CD4-positive, alpha-beta T cell treated with Interleukin-6 for 4 hours (primary cell): Measurements from ENCODE around the gene SOX13.
"Not testable (repeated sequence)": the region's sequence is repeated elsewhere in the genome, so short reads cannot be mapped to it uniquely, and the experiment has no call there.

Source experiments
- DNase-seq: peaks from one replicate; pipeline ENCODE4 v3.0.0-alpha.2; 2020; ENCODE audit warnings: mixed read lengths

The SOX13 gene

DNA sequence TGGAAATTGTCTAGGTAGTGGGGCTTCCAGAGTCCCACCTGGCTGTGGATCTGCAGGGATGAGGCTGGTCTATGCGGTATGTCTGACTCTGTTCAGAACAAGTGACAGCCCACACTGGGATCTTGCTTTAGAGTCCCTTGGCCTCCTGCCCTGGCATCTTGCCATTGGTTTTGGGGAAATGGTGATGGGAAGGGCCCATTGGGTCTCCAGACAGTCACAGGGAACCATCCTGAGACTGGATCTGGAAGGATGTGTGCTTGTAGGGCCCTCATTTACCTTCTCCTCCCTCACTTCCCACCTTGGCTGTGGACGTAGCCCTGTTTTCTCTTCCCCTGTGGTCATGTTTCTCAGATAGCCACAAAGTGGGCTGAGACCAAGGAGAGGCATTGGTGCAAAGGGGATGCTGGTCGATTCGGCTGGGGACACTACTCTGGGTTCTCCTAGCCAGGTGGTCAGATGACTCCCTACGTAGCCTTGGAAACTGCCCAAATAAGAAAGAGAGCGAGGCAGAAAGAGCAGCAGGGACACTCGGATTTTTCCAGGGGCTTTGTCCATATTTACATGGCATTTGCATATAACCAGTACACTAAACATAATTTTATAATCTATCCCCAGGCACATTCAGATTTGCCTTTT is 15.1 kb downstream of the SOX13 start:
- no peak for DNase-seq

DNA sequence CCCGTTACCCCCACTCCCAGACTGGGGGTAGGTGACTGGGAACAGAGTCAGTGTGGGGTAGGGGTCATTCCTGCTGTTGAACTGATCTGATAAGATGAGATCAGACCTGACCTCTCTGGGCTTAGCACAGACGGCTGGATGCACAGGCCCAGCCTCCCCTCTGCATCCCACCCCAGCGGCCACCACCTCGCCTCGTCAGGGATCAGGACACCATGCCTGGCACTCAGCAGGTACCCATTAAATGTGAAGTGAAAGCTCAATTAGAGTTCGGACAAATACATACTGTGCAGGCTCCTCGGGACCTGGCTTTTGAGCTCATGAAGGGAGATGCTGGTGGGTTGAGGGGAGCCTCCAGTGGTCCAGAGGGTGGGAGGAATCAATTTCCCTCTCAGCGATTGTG is 15.7 kb downstream of the SOX13 start:
- no peak for DNase-seq

DNA sequence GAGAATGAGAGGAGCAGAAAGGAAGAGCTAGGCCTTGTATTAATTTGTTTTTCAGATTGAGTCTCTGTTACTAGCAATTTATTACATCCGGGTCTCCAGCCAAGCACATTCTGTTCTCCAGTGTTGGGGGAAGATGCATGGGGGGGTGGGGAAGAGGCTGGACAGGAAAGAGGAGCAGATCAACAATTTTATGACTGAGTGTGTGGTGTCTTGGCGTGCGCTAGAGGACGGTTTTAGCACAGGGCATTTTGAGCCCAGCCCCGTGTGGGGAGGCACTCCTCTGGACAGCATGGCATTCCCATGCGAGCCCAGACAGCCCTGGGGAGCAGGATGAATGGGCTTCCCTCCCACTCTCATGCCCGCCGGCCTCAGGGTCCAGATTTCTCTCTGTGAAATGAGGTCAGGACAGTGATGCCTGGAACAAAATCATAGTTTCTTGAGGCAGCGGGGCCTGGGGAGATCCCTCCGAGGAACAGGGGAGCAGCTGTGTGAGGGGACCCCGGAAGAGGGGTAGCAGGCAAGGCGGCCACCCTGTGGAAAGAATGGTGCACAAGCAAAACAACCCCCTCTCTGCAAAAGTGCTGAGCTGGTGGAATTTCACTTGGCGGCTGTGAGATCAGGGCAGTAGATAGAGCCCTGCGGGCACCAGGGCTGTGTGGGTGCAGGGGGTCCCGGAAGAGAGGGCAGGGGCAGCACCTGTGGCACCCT is 16.3 kb downstream of the SOX13 start:
- no peak for DNase-seq

DNA sequence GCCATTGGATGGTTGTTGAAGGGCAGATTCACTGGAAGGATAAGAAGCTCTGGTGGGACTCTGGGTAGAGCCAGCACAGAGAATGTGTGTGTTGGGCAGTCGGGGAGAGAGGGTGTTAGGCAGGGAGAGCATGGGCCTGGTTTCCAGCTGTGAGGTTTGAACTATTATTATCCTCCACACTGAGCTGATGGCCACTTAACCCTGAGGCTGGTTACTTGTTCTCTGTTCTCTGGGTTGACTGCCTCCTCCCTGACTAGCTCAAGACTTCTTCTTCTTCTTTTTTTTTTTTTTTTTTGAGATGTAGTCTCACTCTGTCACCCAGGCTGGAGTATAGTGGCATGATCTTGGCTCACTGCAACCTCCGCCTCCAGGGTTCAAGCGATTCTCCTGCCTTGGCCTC is 17.2 kb downstream of the SOX13 start:
- not testable (repeated sequence) for DNase-seq

DNA sequence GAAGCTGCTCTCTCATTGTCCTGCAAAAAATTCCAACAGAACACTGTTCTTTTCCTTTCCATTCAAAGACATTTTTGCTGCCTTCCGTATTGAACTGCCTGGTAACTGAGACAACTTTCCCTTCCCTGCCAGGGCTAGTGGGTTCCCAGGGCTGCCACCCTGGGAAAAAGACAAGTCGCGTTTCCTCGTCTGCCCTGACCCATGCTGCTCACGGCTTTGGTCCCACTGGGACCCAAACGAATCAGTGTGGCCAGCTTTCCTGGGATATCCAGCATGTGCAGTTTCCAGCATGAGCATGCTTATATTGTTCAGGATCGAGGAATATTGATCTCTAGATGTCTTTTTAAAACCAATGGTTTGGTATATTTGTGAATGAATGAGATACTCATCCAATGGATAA is 18.2 kb downstream of the SOX13 start:
- no peak for DNase-seq

DNA sequence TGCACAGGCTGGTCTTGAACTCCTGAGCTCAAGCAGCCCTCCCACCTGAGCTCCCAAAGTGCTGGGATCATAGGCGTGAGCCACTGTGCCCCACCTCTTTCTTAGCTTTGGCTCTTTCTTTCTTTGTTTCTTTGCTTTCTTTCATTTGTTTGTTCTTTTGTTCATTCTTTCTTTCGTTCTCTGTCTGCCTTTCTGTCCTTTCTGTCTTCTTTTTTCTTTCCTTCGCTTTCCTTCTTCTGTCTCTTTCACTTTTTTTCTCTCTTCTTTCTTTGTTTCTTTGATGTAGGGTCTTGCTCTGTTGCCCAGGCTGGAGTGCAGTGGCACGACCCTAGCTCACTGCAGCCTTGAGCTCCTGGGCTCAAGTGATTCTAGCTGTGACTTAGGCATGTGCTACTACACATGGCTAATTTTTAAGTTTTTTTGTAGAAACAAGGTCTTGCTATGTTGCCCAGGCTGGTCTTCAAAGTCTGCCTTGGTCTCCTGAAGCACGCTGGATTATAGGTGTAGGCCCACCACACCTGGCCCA is 18.9 kb downstream of the SOX13 start:
- DNase-seq: no peak

DNA sequence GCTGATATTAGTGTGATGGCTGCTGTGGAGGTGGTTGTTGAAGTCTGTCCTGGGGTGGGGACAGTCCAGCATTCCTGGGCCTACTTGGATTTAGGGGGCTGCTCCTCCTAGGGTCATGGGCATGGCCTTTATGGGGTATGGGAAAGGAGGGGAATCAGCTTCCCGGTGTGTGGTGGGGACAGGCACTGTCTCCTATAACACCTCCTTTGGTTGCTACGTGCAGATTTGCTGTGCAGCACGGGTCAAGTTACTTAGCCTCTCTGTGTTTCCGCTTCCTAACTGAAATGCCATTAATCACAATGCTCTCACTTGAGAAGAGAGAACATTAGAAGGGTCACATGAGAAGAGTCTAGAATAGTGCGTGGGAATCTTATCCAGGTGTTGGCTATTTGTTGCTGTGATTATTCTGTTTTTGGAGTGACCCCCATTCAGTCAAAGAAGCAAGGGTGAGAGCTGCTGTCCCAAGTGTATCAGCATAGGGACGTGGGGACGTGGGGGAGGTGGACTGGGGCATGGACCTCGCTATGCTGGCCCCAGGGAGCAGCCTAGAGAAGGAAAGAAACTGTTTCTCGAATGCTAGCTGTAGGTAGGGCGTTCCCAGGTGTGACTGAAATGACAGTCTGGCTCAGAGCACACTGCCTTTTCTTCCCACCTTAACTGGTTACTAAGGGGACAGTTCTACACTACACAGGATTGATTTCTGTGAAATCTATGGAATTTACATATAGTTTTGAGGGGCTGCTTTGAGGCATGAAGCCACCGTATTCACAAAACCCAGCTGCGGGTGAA is 19.9 kb downstream of the SOX13 start:
- no peak for DNase-seq

DNA sequence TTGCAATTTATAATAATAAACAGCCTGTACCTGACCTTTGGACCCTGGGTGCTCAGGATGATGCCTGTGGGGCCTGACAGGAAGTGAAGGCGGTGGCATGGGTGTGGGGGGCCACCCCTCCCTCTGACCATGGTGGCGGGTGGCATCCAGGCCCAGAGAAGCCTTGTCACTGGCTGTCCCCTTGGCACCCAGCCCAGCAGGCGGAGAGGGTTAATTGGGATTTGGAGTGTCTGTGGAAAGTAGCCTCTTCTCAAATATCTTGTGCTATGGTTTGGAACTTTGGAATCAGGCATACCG is 20.5 kb downstream of the SOX13 start:
- DNase-seq: no peak

DNA sequence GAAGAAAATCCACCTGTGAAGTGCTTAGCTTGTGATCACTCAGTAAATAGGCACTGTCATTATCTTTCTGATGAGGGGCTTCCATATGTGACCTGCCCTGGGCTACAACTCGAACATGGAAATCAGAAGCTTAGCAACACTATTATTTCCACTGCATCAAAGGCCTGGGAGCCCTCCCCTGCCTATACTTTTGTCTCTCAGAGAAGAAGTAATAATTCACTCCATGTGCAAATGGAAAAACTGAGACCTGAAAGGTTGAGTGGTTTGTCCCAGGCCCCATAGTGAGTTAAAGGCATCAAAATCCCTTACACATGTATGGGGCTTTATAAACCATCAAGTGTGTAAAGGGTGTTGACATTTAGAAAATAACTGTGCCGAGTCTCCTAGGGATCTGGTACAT is 20.9 kb downstream of the SOX13 start:
- no peak for DNase-seq

DNA sequence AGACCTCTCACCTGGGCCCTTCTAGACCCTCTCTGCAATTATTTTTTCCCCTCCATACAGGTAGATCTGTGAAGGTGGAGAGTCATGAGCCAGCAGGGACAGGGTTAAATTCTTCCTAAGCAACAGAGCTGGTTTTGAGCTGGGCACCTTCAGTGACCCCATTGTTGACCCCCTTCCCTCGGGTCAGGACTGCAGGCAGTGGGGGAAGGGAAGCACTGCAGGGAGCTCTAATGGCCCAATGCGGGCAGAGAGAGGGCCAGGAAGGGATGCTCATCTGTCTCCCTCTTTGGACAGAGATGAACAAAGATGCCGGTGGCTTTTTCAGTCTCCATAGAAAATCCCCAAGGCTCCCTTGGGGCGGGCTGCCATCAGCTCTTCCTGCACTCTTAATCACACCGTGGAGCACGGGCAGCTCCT is 21.4 kb downstream of the SOX13 start:
- no peak for DNase-seq

DNA sequence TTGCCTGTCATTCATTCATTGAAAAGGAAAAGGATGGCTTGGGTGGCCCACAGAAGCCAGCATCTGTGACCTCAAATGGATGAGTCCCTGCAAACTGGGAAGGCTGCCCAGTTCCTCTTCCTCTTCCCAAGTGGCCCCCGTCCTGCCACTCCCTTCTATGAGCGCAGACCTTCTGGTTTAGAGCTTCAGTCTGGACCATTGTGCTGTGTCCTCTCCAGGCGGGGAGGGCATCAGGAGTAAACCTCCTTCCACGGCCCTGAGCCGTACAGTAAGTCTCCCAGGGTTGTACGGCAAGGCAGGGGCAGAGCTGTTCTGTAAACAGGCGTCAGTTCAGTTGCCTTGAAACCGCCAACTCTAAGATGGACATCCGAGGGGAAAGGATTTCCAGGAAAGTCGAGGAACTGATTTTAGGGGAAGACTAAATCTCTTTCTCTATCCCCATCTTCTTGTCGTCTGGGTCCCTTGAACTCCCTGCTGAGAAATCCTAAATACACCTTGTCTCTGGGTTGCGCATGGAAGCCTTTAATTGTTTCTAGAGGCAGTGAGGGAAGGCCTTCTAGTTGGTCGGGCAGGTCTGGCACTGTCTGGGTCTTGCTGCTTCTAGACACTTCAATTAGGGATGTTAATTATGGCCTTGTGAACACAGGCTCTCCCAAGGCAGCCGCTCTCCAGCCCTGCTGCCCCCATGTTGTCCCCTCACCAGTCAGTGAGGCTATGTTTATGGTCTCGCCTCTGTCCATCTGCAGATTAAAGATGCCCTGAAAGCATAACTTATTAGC is 22.1 kb downstream of the SOX13 start:
- DNase-seq: no peak

DNA sequence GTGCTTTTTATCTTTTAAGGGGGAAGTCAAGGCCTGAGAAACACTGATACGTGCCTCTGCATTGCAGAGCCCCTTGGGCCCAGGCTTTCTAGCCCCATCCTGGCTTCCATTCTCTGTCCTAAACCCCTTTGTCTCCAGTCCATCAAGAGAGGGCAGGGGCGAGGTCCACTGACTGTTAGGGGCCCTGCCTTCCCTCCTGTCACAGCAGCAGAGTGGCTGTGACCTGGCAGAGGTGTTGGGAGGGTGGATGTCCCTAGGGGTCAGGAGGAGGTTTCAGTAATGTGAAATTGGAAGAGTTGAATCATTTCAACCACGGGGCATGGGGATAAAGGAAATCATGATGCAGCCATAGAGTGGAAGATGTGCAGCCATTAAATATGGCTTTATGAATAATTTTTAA is 24.0 kb downstream of the SOX13 start:
- no peak for DNase-seq

DNA sequence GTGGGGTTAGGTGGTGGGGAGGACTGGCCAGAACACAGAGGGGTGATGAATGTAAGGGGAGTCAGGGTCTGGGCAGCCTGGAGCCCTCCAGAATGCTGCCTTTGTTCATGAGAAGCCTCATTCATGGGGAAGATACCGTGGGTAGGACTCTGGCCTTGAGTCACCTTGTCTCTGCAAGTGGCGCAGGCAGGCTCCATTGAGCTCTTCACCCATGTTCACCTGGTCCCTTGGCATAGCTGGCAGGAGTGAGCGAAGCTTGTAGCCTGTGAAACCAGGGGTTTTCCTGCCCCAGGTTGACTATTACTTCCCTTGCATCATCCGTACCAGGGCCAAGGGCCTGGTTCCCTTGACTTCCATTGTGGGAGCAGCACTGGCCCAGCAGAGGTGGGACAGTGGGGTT is 25.8 kb downstream of the SOX13 start:
- no peak for DNase-seq

DNA sequence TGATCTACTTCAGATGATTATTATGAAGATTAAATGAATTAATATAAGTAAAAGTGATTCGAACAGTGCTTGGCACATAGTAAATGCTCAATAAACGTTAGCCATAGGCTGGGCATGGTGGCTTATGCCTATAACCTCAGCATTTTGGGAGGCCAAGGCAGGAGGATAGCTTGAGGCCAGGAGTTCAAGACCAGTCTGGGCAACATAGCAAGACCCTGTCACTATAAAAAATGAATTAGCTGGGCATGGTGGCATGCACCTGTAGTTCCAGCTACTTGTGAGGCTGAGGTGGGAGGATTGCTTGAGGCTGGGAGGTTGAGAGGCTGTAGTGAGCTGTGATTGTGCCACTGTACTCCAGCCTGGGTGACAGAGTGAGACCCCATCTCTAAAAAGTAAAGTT is 26.8 kb downstream of the SOX13 start:
- not testable (repeated sequence) for DNase-seq

DNA sequence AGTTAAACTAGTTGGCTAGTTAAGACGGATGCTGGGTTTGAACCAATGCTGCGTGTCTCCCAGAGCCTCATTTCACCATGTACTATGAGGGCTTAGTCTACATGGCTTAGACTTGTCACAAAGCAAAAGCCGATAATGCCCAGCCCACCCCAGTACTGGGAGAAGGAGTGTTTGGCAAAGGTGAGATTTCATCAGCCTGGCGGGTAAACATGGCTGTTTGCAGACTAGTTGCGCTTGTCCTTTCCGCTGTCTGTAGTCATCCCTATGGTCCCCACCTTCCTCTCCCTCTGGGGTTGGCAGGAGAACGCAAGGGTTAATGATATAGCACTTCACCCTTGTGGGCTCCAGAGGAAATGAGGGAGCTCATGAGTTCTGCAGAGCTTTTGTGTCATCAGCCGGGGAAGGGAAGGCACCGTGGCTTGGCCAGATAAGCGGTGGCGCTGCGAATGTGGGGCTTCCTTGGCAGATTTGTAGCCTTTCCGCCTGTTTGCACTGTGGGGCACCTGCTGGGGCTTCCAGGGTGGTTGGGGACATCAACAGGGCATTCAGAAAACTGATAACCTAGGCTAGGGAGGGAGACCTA is 29.2 kb downstream of the SOX13 start:
- DNase-seq: peak; percentile 11

DNA sequence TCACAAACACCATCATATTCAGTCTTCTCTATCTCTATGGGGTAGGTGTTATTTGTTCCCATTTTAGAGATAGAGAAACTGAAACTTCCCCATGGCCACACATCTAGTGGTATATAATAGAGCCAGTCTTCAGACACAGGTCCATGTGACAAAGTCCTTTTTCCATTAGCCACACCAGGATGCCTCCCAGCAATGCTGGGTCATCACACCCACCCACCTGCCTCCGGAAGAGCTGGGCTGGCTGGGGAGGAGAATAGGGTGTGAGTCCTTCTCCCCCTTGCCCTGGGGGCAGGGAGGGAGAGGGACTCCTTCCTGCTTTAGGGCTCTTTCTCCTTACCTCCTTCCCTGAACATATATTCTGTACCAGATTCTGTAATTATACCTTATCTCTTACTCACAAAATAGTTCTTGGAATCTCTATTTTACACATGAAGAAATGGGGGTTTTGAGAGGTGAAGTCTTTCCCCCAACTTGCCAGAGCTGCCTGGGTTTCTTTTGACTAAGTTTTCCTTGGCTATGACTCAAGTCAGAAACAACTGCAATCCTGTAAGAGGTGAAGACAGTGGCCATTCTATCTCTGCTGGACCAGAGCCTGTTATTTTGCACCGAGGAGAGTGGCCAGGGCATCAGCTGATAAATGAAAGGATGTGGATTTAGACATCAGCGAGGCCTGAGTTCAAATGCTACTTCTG is 30.0 kb downstream of the SOX13 start:
- no peak for DNase-seq

DNA sequence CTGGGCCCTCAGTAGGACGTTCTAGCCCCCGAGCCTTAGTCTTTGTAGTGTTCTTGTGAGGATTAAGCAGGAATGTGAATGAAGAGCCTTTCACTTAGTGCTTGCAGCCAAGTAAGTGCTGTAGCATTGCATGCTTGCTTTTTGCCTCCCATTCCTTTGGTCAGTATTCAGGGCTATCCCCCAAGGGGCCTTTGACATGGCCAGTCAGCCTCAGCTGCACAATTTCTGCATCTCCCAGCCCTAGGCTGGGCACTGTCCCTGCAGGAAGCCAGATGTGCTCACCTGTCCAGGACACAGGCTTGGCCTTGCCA is 30.5 kb downstream of the SOX13 start:
- DNase-seq: no peak

DNA sequence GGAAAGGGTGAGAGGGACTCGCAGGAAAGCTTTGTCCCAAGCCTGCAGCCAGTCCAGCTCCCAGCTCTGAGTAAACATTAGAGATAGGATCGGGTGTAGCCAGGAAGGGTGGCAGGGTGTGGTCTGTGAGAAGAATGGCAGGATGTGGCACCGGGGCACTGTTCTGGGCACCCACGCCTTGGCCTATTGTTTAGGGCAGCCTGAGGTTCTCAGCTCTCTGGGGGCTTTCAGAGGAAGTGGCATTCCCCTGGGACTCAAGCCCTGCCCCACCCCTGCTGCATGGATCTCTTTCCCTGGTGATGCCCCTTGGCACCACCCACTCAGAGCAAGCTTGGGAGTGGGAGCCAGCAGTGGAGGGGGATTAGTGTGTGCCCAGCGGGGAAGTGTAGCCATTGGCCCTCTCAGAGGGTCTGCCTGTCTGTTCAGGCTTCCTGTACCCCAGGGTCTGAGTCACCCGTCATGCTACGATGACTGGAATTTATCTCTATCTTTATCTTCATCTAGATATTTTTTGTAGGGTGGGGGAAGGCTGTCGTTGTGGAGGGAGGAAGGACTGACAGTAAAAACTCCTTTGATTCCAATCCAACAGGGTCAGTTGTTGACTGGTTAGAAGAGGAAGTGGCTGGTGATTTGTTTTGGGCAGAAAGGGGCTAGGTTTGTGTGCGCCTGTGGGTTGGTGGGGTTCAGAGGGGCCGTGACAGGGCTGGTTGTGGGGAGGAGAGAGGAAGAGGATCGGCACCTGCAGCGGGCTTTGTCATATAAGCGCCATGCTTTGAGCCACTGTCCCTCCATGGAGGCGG is 31.6 kb downstream of the SOX13 start:
- DNase-seq: peak; percentile 53

DNA sequence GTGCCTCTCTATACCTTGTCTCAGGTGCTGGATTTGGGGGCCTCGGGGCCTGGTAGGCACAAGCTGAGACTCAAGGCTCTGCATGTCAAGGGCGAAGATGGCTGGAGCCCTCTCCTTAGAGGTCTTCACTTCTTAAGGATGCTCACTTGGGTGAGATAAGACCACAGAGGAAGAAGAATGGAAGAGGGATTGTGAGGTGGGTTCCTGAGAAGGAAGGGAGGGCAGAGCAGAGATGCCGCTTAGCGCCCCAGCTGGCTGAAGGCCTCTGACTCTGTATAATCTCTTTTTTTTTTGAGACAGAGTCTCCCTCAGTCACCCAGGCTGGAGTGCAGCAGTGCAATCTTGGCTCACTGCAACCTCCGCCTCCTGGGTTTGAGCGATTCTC is 32.2 kb downstream of the SOX13 start:
- DNase-seq: no peak

DNA sequence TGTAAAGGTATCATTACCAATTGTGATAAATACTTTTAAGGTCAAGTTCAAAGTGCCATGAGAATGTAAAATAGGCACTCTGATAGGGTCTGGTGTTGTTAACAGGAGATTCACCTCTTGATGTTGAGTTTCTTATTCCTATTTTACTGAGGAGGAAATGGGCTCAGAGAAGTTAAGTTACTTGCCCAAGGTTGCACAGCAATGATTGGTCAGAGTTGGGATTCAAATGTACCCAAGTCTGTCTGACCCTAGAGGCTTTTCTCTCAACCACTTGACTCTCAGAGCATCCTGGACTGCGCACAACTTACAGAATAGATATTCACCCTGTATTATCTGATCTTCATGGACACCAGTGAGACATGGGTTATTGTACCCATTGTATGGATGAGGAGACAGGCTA is 33.9 kb downstream of the SOX13 start:
- no peak for DNase-seq

DNA sequence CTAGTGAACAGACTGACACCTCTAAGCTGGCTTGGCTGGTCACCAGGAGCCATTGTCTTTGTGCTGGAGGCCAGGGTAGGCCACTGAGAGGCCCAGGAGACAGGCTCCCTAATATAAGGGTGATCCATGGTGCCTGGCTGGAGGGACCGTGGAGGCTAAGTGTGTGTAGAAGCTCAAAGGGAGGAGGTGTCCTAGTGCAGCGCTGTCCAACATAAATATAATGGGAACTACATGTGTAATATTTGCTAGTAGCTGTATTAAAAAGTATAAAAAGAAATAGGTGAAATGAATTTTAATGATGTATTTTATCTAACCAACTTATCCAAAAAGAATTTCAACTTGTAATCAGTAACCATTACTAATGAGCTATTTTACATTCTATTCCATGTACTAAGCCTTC is 35.0 kb downstream of the SOX13 start:
- DNase-seq: no peak
